Esophagus mucosa (tissue), 1 donor: Measurements from ENCODE around the gene LRP2BP. TPM values are rescaled to one million over a fixed set of nuclear protein-coding genes. Genes with fewer than 3 reads are reported as not detected.
"Not testable (repeated sequence)": the region's sequence is repeated elsewhere in the genome, so short reads cannot be mapped to it uniquely, and the experiment has no call there.

ENCODE experiments used
- ATAC-seq: fragments of 200-7000 bp; cut with Tn5 transposase; one replicate; pipeline ENCODE4 v1.9.1; 2020
- total RNA-seq: library from RNA; stranded (reverse); gene quantifications from one replicate; pipeline ENCODE4 v1.2.4, GENCODE V29; 2023
- donor health status: DM: yes; HTN: yes; CAD: no.

Gene LRP2BP
- total RNA-seq, 1 donor from 2014 or later: 0.60 TPM

GRCh38 chr4:185394568-185395237 lies 1.0 kb downstream of the LRP2BP start:
- no peak for ATAC-seq

DNA sequence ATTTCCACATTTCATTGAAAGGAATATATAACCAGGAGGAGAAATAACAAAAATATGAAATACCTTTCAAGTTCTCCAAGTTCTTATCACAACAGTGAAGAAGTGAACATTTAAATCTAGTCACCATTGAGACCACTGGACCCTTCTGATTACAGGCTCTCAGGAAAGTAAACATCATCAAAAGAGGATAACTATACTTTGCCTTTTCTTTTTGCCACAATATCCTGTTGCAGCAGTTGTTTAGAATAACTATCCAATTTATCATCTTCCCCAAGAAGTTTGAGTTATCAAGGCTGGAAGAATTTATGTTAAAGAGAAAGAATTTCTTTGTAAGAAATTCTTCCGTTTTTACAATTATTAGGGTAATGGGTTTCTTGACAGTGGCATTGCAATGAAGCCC lies 3.6 kb downstream of the LRP2BP start:
- no peak for ATAC-seq

DNA sequence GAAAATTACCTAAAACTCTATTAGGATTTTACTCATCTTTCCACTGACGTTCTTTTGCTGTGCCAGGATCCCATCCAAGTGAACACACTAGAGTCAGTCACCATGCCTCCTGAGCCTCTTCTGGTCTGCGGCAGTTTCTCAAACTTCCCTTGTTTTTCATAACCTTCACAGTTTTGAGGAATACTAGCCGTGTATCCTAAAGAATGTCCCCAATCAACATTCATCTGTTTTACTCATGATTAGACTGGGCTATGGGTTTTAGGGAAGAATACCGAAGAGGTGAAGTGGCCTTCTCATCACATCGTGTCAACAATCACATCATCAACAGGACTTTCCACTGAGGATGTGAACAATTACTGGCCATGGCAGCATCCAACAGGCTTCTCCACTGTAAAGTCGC lies 4.8 kb downstream of the LRP2BP start:
- no peak for ATAC-seq

GRCh38 chr4:185387957-185388356 lies 7.8 kb downstream of the LRP2BP start:
- ATAC-seq: no peak

DNA sequence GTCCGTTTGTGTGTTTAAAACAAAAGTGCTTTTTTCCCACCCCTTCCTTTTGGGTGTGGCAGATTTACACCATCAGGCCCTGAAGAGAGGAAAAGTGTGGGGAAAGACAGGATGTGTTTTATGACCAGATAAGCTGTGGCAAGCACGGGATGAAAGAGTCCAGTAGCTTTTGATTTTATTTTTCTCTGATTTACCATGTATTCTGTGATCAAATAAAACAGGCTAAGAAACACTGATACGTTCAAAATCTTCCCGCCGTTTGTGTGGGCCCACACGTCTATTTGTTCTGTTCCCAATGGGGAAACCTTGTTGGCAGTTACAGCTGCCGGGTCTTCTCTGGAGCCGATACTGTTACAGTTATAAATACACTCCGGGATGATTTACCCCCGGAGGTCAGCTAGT lies 10.8 kb downstream of the LRP2BP start:
- no peak for ATAC-seq

- ATAC-seq: no peak
Measured at GRCh38 chr4:185384061-185384460, 11.7 kb downstream of the LRP2BP start.

DNA sequence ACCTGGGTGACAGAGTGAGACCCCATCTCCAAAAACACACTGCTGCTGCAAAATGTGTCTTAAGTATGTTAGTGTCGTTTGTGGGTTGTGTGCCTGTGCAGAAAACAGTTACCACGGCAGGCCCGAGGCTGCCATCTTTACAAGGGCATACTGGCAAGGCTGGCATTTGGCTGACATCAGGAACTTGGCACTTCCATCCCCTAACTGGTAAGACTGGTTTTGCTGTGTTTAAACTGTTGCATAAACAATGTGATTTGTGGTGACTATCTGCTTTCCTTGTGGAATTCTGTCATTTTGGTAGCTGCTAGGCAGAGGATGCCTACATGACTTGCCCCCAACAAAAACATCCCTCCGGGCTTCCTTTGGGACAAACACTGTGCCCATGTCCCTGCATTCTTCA lies 12.3 kb downstream of the LRP2BP start:
- peak; percentile 83 for ATAC-seq

- ATAC-seq: no peak
Measured at GRCh38 chr4:185382754-185383153, 13.0 kb downstream of the LRP2BP start.

DNA sequence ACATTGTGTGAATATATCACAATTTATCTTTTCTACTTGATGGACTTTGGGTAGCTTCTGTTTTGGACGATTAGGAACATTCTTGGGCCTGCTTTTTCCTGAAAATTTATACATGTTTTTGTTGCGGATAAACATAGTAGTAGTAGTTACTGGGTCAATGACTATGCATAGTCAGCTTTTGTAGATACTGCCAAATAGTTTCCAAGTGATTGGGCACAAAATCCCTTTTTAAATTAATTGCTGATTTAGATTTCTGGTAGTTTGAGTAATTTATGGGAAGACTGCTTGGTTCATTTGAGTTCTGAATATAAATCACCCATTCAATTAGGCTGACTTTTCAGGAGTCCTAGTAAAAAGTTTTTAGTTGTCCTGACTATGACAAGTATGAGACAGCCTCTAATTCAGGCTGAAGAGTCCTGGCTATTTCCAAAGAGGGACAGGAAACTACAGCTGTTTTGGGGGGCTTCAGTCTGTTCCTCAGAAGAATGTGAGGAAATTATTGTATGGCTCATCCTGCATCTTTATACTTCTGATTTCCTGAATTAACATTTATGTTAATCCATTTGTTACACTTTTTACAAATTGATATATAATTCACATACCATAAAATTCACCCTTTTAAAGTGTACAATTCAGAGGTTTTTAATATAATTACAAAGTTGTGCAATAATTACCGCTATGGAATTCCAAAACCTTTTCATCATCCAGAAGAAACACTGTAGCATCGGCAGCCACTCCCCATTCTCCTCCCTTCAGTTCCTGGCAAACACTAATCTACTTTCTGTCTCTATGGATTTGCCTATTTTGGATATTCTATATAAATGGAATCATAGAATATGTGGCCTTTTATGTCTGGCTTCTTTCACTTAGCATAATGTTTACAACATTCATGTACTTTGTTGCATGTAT lies 14.2 kb downstream of the LRP2BP start:
- ATAC-seq: no peak

GRCh38 chr4:185380320-185380719 lies 15.4 kb downstream of the LRP2BP start:
- no peak for ATAC-seq

DNA sequence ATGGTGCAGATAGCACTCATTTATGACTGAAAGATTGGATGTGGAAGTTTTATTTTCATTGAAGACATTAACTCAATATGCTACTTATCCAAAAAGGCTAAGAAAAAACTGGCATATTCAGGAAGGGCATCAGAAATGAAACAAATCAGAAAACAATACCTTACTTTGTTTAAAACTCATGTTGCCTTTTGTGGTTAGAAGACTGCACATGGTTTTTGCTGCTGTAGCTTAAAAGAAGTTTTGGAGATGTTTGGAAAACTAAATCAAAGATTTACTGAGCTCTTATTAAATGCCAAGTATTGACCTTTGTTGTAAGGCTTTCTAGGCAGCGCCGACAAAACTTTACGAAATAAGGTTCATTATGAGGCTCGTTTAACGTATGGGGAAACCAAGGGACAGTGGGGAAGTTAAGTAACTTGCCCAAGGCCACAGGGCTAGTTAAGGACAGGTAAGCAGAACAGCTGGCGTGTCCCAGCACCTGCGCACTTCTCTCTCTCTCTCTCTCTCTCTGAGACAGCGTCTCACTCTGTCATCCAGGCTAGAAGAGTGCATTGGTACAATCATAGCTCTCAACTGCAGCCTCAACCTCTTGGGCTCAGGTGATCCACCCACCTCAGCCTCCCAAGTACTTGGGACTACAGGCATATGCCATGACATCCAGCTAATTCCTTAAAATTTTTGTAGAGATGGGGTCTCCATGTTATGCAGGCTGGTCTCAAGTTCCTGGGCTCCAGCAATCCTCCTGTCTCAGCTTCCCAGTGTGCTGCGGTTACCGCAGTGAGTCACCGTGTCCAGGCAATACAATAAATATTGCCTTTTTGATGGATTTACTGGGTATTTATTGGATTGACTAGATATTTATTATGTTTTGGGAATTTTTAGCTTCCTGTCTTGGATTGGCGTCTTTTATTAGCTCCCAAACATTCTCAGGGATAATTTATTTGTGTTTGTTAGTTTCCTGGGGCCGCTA lies 16.1 kb downstream of the LRP2BP start:
- no peak for ATAC-seq

DNA sequence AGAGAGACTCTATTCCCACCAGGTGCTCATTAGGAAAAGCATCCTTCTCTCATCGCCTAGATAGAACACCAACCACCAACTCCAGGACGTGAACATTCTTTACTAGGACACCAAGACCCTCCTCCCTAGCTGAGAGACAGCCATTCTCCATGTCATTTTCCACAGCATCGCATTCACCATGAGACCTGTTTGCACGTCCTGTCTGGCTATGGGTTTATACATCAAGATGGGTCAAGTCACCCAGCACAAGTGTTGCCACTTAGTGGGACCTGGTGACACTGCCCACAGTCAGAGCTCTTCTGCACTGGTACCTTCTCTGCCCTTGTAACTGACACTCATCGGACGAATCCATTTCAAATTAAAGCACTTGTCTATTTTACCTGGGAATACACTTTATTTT lies 17.5 kb downstream of the LRP2BP start:
- no peak for ATAC-seq

GRCh38 chr4:185374573-185374972 lies 21.2 kb downstream of the LRP2BP start:
- ATAC-seq: no peak

DNA sequence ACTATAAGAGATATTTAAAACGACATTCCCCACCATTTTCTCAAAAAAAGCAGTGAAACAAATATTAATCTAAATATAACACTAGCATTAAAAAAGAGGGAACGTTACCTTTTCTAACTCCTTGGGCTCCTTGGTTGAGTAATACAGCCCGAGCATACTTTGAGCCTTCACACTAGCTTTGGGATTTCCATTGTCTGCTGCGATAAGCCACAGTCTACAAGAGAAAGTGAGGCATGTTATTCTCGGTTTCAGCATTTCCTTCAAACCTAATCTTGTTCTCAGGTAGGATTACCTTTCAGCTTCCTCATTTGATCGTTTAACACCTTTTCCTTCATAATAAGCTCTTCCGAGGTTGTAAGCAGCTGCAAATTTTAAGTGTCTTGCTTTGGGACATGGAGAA lies 21.7 kb downstream of the LRP2BP start:
- no peak for ATAC-seq

DNA sequence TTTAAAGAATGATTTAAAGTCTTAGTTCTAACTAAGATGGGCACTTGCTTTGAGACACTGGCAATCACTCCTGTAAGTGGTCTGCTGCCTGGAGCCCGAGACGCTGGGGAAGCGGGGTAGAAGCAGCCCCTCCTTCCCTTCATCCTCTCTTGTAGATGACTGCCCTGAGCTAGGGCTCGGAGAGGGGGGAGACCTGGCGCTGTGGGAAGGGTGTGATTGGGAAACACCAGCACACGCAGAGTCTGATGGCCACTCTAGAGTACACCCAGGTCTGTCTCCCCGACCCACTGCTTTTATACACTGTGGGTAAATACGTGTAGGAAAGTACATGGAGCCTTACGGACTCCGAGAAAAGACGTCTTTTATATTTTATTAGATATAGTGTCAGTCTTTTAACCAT lies 24.0 kb downstream of the LRP2BP start:
- ATAC-seq: no peak

- ATAC-seq: no peak
Measured at GRCh38 chr4:185370268-185370949, 25.3 kb downstream of the LRP2BP start.

GRCh38 chr4:185369731-185370130 lies 26.0 kb downstream of the LRP2BP start:
- ATAC-seq: no peak

- no peak for ATAC-seq
Measured at GRCh38 chr4:185364886-185365285, 30.8 kb downstream of the LRP2BP start.

DNA sequence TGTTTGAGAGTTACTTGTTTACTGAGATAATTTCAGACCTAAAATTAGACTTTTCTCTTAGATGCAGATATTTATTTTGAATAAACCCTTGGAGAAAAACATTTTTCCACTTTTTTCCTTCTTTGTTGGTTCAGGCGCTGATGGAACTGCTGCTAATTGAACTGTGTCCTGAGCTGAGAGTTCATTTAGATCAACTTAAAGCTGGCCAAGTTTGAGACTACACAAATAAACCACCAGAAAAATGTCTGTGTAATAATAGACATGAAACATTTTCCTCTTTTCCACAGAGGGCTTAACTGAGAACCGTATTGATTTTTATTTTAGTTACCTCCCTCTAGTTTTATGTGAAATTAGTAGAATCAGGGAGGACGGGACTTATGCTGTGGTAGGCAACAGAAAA lies 32.5 kb downstream of the LRP2BP start:
- no peak for ATAC-seq

DNA sequence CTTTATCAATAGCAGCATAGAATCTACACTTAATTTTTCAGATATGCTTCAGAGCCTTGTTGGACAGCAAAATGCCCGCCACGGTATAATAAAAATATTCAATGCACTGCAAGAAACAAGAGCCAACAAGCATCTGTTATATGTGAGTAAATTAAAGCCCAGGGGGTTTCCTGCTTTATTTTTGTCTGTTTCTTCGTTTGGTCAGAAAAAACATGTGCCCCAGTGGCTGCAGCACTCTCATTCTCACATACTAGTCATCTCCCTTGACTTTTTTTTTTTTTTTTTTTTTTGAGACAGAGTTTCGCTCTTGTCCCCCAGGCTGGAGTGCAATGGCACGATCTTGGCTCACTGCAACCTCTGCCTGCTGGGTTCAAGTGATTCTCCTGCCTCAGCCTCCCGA lies 33.2 kb downstream of the LRP2BP start:
- not testable (repeated sequence) for ATAC-seq

DNA sequence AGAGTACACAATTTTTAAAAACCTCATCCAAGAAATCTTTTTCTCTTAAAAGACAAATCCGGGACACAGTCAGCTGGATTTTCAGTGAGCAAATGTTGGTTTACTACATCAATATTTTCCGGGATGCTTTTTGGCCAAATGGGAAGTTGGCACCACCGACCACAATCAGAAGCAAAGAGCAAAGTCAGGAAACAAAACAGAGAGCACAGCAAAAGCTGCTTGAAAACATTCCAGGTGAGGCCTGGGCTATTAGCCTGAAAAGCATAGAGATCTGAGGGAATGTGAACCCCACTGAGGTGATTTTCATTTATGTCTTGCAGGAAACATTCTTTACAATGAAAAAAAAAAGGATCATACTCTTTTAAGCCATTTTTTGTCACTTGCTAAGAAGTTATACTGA lies 33.9 kb downstream of the LRP2BP start:
- no peak for ATAC-seq

DNA sequence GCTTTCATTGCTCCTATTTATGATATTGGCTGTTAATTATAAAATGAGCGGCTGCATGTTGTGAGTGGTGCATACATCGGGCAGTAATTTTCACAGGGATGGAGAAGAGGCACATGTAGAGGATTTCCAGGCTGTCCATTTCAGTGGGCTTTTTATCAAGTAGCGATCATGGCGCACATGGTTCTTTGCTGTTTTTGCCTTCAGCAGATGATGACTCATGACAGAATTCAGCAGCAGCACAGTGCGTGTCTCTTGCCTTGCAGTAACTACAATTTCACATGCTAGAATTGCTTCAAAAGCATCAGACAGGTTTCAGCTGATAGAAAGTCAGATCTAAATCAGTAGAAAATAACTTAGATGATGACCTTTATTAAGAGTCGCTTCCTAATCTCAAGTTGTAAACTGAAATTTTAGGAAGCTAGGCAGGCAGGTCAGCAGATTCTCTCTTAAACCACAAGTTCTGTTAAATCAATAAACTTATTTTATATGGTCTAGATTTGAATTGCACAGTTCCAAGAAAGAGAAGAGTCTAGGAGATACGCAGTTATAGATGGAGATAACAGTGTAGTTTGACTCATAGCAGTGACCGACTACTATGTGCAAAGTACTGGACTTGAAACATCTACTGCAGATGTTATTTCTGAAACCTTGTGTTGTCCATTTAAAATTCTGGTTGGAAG lies 35.8 kb downstream of the LRP2BP start:
- no peak for ATAC-seq
